Colonic mucosa (tissue), 4 donors: ENCODE results near the gene OTULIN. TPM values are rescaled to one million over a fixed set of nuclear protein-coding genes. Genes with fewer than 3 reads are reported as not detected.

Experiments
- DNase-seq: peaks from one replicate; pipeline ENCODE4 v3.0.0-alpha.2; 2020
- H3K27ac ChIP-seq: fragments of 200-600 bp; one replicate; pipeline ENCODE4 v1.8.0; 2021
- H3K27me3 ChIP-seq: fragments of 200-600 bp; one replicate; pipeline ENCODE4 v1.8.0; 2021
- H3K36me3 ChIP-seq: fragments of 200-600 bp; one replicate; pipeline ENCODE4 v1.8.0; 2021
- H3K4me1 ChIP-seq: fragments of 200-600 bp; one replicate; pipeline ENCODE4 v1.8.0; 2021; ENCODE audit warnings: mild to moderate bottlenecking
- H3K4me3 ChIP-seq: fragments of 200-600 bp; one replicate; pipeline ENCODE4 v1.8.0; 2021
- H3K9ac ChIP-seq, 2 donors: one replicate each; pipeline ENCODE4 v1.7.0; 2013; ENCODE audit warnings: control low read depth in 2 of 2, low read depth in 2 of 2, low read length in 2 of 2
- H3K9me3 ChIP-seq: fragments of 200-600 bp; one replicate; pipeline ENCODE4 v1.8.0; 2021
- CTCF ChIP-seq: fragments of 200-600 bp; IDR thresholded peaks from one replicate; pipeline ENCODE4 v1.8.0; 2022; ENCODE audit warnings: antibody characterized with exemption, mild to moderate bottlenecking
- intact Hi-C: fragments of 100-400 bp; cut with DNase I; formaldehyde crosslinking; loops from one replicate; pipeline ENCODE4 v1.14.1; 2022
- total RNA-seq, 2 donors: library from RNA; stranded (reverse); fragmentation: NEBNext Ultra II Directional in 1 of 2; extraction: Animal tissue kit (Norgen Biotek cat#: 25700) in 1 of 2; gene quantifications; one replicate each; pipeline ENCODE4 v1.2.1, GENCODE V29; 2021
- donor health status: healthy.
- donor health status: DM: no; HTN: no; CAD: no.
- donor health status: DM: no; HTN: no; CAD: no.

The OTULIN gene
- total RNA-seq, 2 donors from 2014 or later = 28.8 to 32.9 TPM

DNA sequence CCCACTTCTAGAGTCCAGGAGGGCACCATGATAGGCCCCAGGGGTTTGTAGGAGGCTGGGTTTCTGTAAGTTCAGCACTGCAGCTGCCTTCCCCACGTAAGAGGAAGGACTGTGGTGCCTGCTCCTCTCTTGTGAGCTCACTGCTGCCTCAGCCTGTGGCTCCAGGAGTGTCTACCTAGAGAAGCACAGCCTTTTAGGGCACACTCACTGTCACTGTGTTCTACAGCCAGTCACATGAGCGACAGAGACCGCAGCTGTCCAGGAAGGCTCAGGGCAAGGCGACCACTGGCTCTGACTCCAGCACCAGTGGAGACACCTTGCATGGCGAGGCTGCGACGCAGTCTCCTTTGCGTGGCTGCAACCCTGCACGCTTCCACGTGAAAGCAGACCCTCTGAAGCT is 72.8 kb downstream of the OTULIN start:
- no peak overlapping the region for H3K27ac ChIP-seq
- no peak overlapping the region for H3K9ac ChIP-seq
- no peaks in the 10 kb centered on the region for H3K9me3 ChIP-seq
- no peak for DNase-seq
- no peak overlapping the region for H3K4me3 ChIP-seq
- intact Hi-C loops = no loop called here
- TF ChIP-seq CTCF = no peak
- no peaks in the 10 kb centered on the region for H3K27me3 ChIP-seq
- no peaks in the 10 kb centered on the region for H3K4me1 ChIP-seq
- no peaks in the 10 kb centered on the region for H3K36me3 ChIP-seq

GRCh38 chr5:14738050-14738449 is 73.5 kb downstream of the OTULIN start:
- DNase-seq = no peak
- H3K4me3 ChIP-seq = no peak overlapping the region
- H3K9ac ChIP-seq = no peak overlapping the region
- intact Hi-C loops = no loop called here
- H3K9me3 ChIP-seq = no peaks in the 10 kb centered on the region
- no peak for TF ChIP-seq CTCF
- no peaks in the 10 kb centered on the region for H3K4me1 ChIP-seq
- no peak overlapping the region for H3K27ac ChIP-seq
- H3K36me3 ChIP-seq = no peaks in the 10 kb centered on the region
- H3K27me3 ChIP-seq = no peaks in the 10 kb centered on the region

DNA sequence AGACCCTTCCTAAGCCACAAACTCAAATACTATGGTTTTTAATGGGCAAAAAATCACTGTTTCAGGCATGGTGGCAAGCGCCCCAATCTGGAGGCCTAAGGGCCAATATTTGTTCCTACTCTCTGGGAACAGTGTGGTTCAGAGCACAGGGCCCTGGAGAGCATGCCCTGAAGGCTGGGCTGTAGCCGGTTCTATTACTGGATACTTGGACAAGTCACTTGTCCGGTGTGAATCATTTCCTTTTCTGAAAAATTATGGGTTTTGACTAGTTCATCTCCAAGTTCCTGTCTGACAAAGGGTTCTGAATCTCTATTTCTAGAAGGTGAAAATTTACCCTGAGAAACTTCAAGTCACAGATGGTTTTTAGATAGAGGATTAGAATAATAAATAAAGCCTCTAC is 75.0 kb downstream of the OTULIN start:
- no peaks in the 10 kb centered on the region for H3K36me3 ChIP-seq
- no peak overlapping the region for H3K4me3 ChIP-seq
- no peaks in the 10 kb centered on the region for H3K9me3 ChIP-seq
- intact Hi-C loops = no loop called here
- H3K27ac ChIP-seq = no peak overlapping the region
- H3K9ac ChIP-seq = no peak overlapping the region
- no peaks in the 10 kb centered on the region for H3K4me1 ChIP-seq
- no peak for TF ChIP-seq CTCF
- no peaks in the 10 kb centered on the region for H3K27me3 ChIP-seq
- DNase-seq = no peak

GRCh38 chr5:14739981-14740380 is 75.5 kb downstream of the OTULIN start:
- DNase-seq = no peak
- H3K36me3 ChIP-seq = no peaks in the 10 kb centered on the region
- H3K9me3 ChIP-seq = no peaks in the 10 kb centered on the region
- TF ChIP-seq CTCF = no peak
- H3K4me3 ChIP-seq = no peak overlapping the region
- no peak overlapping the region for H3K9ac ChIP-seq
- H3K27ac ChIP-seq = no peak overlapping the region
- intact Hi-C loops = no loop called here
- H3K27me3 ChIP-seq = no peaks in the 10 kb centered on the region
- no peaks in the 10 kb centered on the region for H3K4me1 ChIP-seq

GRCh38 chr5:14741131-14741530 is 76.6 kb downstream of the OTULIN start:
- TF ChIP-seq CTCF = no peak
- Histone ChIP-seq H3K9ac (no peak overlapping the region), H3K27me3 (no peaks in the 10 kb centered on the region), H3K4me3 (no peak overlapping the region), H3K36me3 (no peaks in the 10 kb centered on the region), H3K27ac (no peak overlapping the region), H3K9me3 (no peaks in the 10 kb centered on the region), H3K4me1 (no peaks in the 10 kb centered on the region)
- intact Hi-C loops = no loop called here
- no peak for DNase-seq
